ENCODE measurements around the gene CREB3L2.

DNA sequence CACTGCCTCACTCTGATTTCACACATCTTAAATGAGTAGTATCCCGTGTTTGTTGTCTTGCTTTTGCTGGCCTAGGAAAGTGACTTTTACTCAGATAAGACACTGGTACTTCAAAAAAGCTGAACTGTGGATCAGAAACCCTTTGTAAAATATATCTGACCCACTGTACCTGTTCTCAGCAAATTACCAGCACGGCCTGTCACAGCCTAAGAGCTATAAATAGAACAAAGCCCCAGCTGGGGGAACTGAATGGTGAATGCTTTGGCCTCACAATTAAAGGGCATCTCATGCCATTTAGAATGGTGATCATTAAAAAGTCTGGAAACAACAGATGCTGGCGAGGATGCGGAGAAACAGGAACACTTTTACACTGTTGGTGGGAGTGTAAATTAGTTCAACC, 76.1 kb downstream of the CREB3L2 start:
- no peak for TF ChIP-seq EZH2 (IDR thresholded peaks at IDR 0.05; ENCODE audit: low read depth, low read length, severe bottlenecking)
- TF ChIP-seq, protein P1, sequence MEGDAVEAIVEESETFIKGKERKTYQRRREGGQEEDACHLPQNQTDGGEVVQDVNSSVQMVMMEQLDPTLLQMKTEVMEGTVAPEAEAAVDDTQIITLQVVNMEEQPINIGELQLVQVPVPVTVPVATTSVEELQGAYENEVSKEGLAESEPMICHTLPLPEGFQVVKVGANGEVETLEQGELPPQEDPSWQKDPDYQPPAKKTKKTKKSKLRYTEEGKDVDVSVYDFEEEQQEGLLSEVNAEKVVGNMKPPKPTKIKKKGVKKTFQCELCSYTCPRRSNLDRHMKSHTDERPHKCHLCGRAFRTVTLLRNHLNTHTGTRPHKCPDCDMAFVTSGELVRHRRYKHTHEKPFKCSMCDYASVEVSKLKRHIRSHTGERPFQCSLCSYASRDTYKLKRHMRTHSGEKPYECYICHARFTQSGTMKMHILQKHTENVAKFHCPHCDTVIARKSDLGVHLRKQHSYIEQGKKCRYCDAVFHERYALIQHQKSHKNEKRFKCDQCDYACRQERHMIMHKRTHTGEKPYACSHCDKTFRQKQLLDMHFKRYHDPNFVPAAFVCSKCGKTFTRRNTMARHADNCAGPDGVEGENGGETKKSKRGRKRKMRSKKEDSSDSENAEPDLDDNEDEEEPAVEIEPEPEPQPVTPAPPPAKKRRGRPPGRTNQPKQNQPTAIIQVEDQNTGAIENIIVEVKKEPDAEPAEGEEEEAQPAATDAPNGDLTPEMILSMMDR (IDR thresholded peaks at IDR 0.05; ENCODE audit: control extremely low read depth in 1 of 3, insufficient read depth in 1 of 3, low read depth in 1 of 3, low read length in 3 of 3) = no peak
- no peak for TF ChIP-seq TAF1 (IDR thresholded peaks at IDR 0.05; ENCODE audit: low read depth, low read length)
- TF ChIP-seq ZNF274 (IDR thresholded peaks at IDR 0.05; ENCODE audit: borderline replicate concordance, extremely low read depth, low read length) = no peak
- TF ChIP-seq, protein P2, sequence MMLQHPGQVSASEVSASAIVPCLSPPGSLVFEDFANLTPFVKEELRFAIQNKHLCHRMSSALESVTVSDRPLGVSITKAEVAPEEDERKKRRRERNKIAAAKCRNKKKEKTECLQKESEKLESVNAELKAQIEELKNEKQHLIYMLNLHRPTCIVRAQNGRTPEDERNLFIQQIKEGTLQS (IDR thresholded peaks at IDR 0.05; ENCODE audit: insufficient read depth, low read depth, low read length) = no peak
